GM12891 (cell line): ENCODE data around the gene VMAC.

Experiments used
- PAX5 ChIP-seq: IDR thresholded peaks from 2 replicates; pipeline ENCODE4 v1.6.1; 2011; ENCODE audit warnings: low read length, moderate library complexity, mild to moderate bottlenecking; ENCODE audit not compliant: insufficient read depth, severe bottlenecking
- POLR2A ChIP-seq: IDR thresholded peaks from 2 replicates; pipeline ENCODE4 v1.6.1; 2011; ENCODE audit warnings: low read depth, low read length, control low read depth

GRCh38 chr19:5863030-5863665 is 41.5 kb upstream of the VMAC start:
- TF ChIP-seq POLR2A, result no peak
- TF ChIP-seq PAX5, result no peak
